GM08714 (cell line): ENCODE results near the gene R3HDM2.

Experiments used
- H3K4me3 ChIP-seq: fragments of 200-500 bp; sonication (Bioruptor generic); 2 replicates; pipeline ENCODE4 v1.5.1; 2014; ENCODE audit warnings: mild to moderate bottlenecking, low read length, inconsistent platforms
- ZNF274 ChIP-seq: IDR thresholded peaks from 2 replicates; pipeline ENCODE4 v1.6.1; 2012; ENCODE audit warnings: mild to moderate bottlenecking, low read depth, low read length

R3HDM2 gene

GRCh38 chr12:57215668-57216013 lies 215.2 kb downstream of the R3HDM2 start:
- H3K4me3 ChIP-seq, result no peak overlapping the region; the same call in 1 of the 2 replicates

DNA sequence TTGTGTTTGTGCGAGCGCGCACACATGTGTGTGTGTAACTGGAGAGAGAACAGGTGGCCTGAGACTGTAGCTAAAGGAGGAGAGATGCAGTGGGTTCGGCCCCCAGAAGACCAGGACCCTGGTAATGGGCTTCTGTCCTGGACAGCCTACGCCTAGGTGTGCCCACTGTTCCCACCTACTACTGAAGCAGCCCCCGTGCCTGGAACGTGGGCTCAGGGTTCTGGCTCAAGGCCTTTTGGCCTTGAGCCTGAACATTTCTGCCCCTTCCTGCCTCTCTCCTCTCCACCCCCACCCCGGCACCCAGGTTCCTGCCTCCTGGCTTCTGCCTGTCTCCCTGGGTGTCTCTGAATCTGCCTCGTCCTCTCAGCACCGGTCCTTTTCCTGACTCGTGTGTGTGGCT lies 215.8 kb downstream of the R3HDM2 start:
- no peak overlapping the region for H3K4me3 ChIP-seq
- no peak for TF ChIP-seq ZNF274

More at GRCh38 chr12:57215668-57216013, 215.2 kb downstream of the R3HDM2 start:
- no peak for TF ChIP-seq ZNF274

DNA sequence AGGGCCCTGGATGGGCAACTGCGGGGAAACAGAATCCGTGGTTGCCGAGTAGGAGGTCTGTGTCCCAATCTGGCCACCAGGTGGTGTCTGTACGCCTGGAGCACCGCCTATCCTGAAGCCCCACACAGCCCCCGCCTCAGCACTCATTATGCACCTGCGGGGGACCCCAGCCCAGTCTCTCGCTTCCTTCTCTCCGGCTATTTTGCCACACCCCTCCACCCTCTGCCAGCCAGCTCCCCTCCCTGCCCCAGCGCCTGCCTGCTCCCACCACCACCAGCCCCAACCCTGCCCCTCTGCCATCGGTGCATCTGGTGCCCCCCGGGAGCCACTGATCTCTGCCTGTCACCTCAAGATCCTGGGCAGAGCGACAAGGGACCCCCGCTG lies 216.5 kb downstream of the R3HDM2 start:
- H3K4me3 ChIP-seq, result no peak overlapping the region
- TF ChIP-seq ZNF274, result no peak

GRCh38 chr12:57213763-57214397 lies 217.0 kb downstream of the R3HDM2 start:
- no peak for TF ChIP-seq ZNF274
- H3K4me3 ChIP-seq, result no peak overlapping the region

GRCh38 chr12:57213058-57213715 lies 217.7 kb downstream of the R3HDM2 start:
- H3K4me3 ChIP-seq, result no peak overlapping the region
- no peak for TF ChIP-seq ZNF274

DNA sequence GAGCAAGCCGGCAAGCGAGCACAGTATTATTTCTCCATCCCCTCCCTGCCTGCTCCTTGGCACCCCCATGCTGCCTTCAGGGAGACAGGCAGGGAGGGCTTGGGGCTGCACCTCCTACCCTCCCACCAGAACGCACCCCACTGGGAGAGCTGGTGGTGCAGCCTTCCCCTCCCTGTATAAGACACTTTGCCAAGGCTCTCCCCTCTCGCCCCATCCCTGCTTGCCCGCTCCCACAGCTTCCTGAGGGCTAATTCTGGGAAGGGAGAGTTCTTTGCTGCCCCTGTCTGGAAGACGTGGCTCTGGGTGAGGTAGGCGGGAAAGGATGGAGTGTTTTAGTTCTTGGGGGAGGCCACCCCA lies 218.2 kb downstream of the R3HDM2 start:
- no peak for TF ChIP-seq ZNF274
- no peak overlapping the region for H3K4me3 ChIP-seq

- no peak for TF ChIP-seq ZNF274
- no peak overlapping the region for H3K4me3 ChIP-seq
Measured at GRCh38 chr12:57211791-57212700, 218.8 kb downstream of the R3HDM2 start.

DNA sequence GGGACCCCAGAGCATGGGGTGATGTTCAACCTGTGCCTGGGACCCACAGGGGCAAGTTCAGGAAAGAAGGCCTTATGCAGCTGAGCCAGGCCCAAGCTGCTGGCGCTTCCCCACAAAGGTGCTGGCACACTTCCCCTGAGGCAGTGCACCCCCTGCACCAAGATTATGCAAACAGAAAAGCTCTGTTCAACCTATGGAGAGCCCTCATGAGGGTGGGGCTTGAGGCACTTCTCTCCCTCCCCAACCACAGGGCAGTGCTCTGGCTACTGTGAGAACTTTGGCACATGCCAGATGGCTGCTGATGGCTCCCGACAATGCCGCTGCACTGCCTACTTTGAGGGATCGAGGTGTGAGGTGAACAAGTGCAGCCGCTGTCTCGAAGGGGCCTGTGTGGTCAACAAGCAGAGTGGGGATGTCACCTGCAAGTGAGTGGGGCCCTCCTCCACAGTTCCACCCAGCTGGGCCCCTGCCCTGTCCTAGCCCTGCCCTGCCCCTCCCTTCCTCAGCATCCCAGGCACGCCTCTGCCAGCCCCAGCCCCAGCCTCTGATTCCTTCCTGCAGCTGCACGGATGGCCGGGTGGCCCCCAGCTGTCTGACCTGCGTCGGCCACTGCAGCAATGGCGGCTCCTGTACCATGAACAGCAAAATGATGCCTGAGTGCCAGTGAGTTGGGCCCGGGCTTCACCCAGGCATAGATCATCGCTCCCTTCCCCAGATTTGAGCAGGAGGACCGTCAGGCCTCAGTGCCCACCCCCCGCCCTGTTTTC lies 219.7 kb downstream of the R3HDM2 start:
- TF ChIP-seq ZNF274, result no peak
- no peak overlapping the region for H3K4me3 ChIP-seq

- H3K4me3 ChIP-seq, result no peak overlapping the region
- no peak for TF ChIP-seq ZNF274
Measured at GRCh38 chr12:57210461-57210860, 220.4 kb downstream of the R3HDM2 start.

DNA sequence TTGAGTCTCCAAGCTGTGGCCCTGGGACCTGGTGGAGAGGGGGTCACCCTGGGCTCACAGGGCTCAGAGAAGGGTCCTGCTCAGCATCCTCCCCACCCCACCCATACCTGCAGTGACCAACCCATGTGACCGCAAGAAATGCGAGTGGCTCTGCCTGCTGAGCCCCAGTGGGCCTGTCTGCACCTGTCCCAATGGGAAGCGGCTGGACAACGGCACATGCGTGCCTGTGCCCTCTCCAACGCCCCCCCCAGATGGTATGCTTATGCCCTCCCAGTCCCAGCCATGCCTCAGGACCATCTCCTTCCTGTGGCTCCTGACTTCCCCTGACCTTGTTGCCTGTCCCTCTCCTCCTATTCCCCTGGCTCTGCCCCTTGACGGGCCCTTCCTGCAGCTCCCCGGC lies 220.9 kb downstream of the R3HDM2 start:
- H3K4me3 ChIP-seq, result no peak overlapping the region
- TF ChIP-seq ZNF274, result no peak

- H3K4me3 ChIP-seq, result no peak overlapping the region
- no peak for TF ChIP-seq ZNF274
Measured at GRCh38 chr12:57208631-57209282, 222.1 kb downstream of the R3HDM2 start.

GRCh38 chr12:57207731-57208630 lies 222.9 kb downstream of the R3HDM2 start:
- no peak for TF ChIP-seq ZNF274
- no peak overlapping the region for H3K4me3 ChIP-seq

DNA sequence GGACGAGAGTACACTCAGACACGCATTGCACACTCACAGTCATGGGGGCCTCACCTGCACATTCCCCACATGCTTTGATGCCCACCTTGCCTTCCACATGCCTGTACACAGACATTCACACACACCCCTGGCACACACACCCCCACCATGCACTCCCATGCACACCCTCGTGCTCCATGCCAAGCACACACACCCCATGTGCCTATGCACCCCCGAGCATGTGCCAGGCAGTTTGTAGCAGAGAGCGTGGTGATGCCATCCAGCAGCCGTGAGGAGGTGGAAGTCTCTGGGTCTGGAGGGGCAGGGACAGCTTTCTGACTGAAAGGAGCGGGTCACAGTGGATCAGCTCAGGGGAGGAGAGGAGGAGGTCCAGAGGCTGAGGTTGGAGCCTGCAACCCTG lies 224.9 kb downstream of the R3HDM2 start:
- TF ChIP-seq ZNF274, result no peak

More for the DNA sequence above, 224.9 kb downstream of the R3HDM2 start:
- no peak overlapping the region for H3K4me3 ChIP-seq
